RWPE2 (cell line): ENCODE results near the gene C12orf50.

Experiments
- ATAC-seq: fragments of 200-7000 bp; cut with Tn5 transposase; 3 replicates; pipeline ENCODE4 v1.9.1; 2021; ENCODE audit warnings: low read depth
- DNase-seq: peaks from one replicate; pipeline ENCODE4 v3.0.0-alpha.2; 2020; ENCODE audit warnings: low spot score
- H3K27ac ChIP-seq: fragments of 450-650 bp; 2 replicates; pipeline ENCODE4 v1.5.1; 2017; ENCODE audit warnings: mild to moderate bottlenecking; ENCODE audit not compliant: poor library complexity, severe bottlenecking
- H3K27me3 ChIP-seq: fragments of 250-450 bp; sonication (Bioruptor Pico); 2 replicates; pipeline ENCODE4 v1.5.1; 2021; ENCODE audit warnings: mild to moderate bottlenecking, moderate library complexity; ENCODE audit not compliant: insufficient read depth, poor library complexity, severe bottlenecking
- H3K36me3 ChIP-seq: fragments of 250-450 bp; sonication (Bioruptor Pico); 2 replicates; pipeline ENCODE4 v1.5.1; 2020; ENCODE audit warnings: low read depth, mild to moderate bottlenecking, moderate library complexity
- H3K4me1 ChIP-seq: fragments of 250-450 bp; sonication (Bioruptor Pico); 2 replicates; pipeline ENCODE4 v1.5.1; 2021; ENCODE audit warnings: mild to moderate bottlenecking, moderate library complexity; ENCODE audit not compliant: insufficient read depth, poor library complexity, severe bottlenecking
- H3K4me3 ChIP-seq: fragments of 250-450 bp; sonication (Bioruptor Pico); 2 replicates; pipeline ENCODE4 v1.5.1; 2021; ENCODE audit warnings: mild to moderate bottlenecking, moderate library complexity; ENCODE audit not compliant: severe bottlenecking
- H3K9me3 ChIP-seq: fragments of 250-450 bp; sonication (Bioruptor Pico); 2 replicates; pipeline ENCODE4 v1.5.1; 2021; ENCODE audit warnings: mild to moderate bottlenecking, moderate library complexity; ENCODE audit not compliant: severe bottlenecking
- TF ChIP-seq, protein P1 (sequence below): fragments of 450-650 bp; IDR thresholded peaks from one replicate; pipeline ENCODE4 v1.5.1; 2017; ENCODE audit warnings: mild to moderate bottlenecking, moderate library complexity; ENCODE audit not compliant: poor library complexity, severe bottlenecking

The C12orf50 gene

DNA sequence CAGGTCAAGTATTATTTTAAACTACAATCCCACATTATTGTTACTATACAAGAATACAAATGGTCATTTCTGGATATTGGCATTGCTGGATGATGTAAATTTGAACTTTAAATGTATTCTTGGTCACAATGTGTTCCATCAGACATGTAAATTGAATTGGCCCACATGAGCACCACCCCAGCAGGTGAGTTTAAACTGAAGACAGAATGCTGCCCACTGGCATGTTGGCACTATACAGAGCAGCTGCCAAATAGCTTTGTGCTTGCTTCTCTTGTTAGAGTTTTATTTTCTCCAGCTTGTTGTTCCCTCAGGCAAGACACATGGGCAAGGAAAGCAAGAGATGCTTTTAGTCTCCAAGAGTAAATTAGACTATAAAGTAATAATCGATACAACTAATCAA is 98.6 kb downstream of the C12orf50 start:
- Histone ChIP-seq H3K9me3 (no peaks in the 10 kb centered on the region), H3K4me3 (no peak overlapping the region), H3K4me1 (no peaks in the 10 kb centered on the region), H3K27ac (no peak overlapping the region), H3K36me3 (no peaks in the 10 kb centered on the region), H3K27me3 (no peaks in the 10 kb centered on the region)
- DNase-seq (no peak), ATAC-seq (no peak)
- TF ChIP-seq, protein P1, sequence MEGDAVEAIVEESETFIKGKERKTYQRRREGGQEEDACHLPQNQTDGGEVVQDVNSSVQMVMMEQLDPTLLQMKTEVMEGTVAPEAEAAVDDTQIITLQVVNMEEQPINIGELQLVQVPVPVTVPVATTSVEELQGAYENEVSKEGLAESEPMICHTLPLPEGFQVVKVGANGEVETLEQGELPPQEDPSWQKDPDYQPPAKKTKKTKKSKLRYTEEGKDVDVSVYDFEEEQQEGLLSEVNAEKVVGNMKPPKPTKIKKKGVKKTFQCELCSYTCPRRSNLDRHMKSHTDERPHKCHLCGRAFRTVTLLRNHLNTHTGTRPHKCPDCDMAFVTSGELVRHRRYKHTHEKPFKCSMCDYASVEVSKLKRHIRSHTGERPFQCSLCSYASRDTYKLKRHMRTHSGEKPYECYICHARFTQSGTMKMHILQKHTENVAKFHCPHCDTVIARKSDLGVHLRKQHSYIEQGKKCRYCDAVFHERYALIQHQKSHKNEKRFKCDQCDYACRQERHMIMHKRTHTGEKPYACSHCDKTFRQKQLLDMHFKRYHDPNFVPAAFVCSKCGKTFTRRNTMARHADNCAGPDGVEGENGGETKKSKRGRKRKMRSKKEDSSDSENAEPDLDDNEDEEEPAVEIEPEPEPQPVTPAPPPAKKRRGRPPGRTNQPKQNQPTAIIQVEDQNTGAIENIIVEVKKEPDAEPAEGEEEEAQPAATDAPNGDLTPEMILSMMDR, result no peak
